Activated naive CD8-positive, alpha-beta T cell treated with anti-CD3 and anti-CD28 coated beads, Interleukin-2, amount 10 ng/mL, durations not matched to agents 7 days and 5 days (primary cell): ENCODE measurements around the gene ZNF267. TPM values are rescaled to one million over a fixed set of nuclear protein-coding genes. Genes with fewer than 3 reads are reported as not detected.
"Not testable (repeated sequence)": the region's sequence is repeated elsewhere in the genome, so short reads cannot be mapped to it uniquely, and the experiment has no call there.

Source experiments
- ATAC-seq: fragments of 150-1000 bp; cut with Tn5 transposase; one replicate; pipeline ENCODE4 v1.10.0; 2021; ENCODE audit warnings: low read depth, moderate library complexity
- POLR2A ChIA-PET: fragments of 350-600 bp; sonication (Branson Sonifier 250); formaldehyde crosslinking; loops from one replicate; lab custom pipeline; 2021; ENCODE audit warnings: antibody characterized with exemption; lab: Charles Lee
- DNase-seq: peaks from one replicate; pipeline ENCODE4 v3.0.0; 2021
- H3K27ac Mint-ChIP-seq: one replicate; pipeline ENCODE4 v1.8.0; 2022; ENCODE audit warnings: mild to moderate bottlenecking, mixed read lengths
- H3K27me3 Mint-ChIP-seq: one replicate; pipeline ENCODE4 v1.8.0; 2022; ENCODE audit warnings: mild to moderate bottlenecking, moderate library complexity, mixed read lengths
- H3K36me3 Mint-ChIP-seq: one replicate; pipeline ENCODE4 v1.8.0; 2021; ENCODE audit warnings: mild to moderate bottlenecking, mixed read lengths
- H3K4me1 Mint-ChIP-seq: one replicate; pipeline ENCODE4 v1.8.0; 2021; ENCODE audit warnings: mixed read lengths
- H3K4me3 Mint-ChIP-seq: one replicate; pipeline ENCODE4 v1.8.0; 2022; ENCODE audit warnings: mild to moderate bottlenecking, moderate library complexity, mixed read lengths
- H3K9me3 Mint-ChIP-seq: one replicate; pipeline ENCODE4 v1.8.0; 2021; ENCODE audit warnings: mixed read lengths
- total RNA-seq, 2 experiments: library from RNA; stranded (reverse); gene quantifications; one replicate each; pipeline ENCODE4 v1.2.3, GENCODE V29; 2021

The ZNF267 gene
- total RNA-seq, 2 experiments from 2014 or later = 60.9 to 62.6 TPM

DNA sequence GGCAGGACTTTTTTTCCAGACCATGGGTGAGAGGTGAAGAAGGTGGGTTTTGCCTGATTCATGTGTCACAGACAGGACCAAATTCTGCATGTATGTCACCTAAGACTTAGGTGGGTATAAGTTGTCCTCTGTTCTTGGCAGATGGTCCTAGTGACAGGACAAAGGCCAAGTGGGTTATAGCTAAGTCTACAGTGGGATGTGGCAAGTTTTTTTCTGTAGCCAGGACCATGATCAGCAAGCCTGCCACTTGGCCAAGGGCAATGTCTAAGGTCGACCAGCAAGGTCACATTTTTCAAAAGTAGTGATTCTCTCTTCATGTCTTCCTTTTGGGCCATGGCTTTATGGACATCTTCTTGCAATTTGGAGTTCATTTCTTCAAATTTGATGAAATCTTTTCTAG, 20.2 kb downstream of the ZNF267 start:
- POLR2A ChIA-PET = interaction anchor here (1.0 to 1.2 kb wide), 3 partner anchors 14 to 20 kb away, joined by 3 to 4 read pairs (median 3); partner anchors contain the start of gene ZNF267
- peaks cover 97% of the 10 kb centered on the region for H3K36me3 Mint-ChIP-seq
- H3K9me3 Mint-ChIP-seq = peaks cover 59% of the 10 kb centered on the region
- no peaks in the 10 kb centered on the region for H3K27me3 Mint-ChIP-seq
- peaks cover 16% of the 10 kb centered on the region for H3K4me1 Mint-ChIP-seq
- no peak for ATAC-seq
- no peak overlapping the region for H3K4me3 Mint-ChIP-seq
- no peak overlapping the region for H3K27ac Mint-ChIP-seq
- DNase-seq = no peak

DNA sequence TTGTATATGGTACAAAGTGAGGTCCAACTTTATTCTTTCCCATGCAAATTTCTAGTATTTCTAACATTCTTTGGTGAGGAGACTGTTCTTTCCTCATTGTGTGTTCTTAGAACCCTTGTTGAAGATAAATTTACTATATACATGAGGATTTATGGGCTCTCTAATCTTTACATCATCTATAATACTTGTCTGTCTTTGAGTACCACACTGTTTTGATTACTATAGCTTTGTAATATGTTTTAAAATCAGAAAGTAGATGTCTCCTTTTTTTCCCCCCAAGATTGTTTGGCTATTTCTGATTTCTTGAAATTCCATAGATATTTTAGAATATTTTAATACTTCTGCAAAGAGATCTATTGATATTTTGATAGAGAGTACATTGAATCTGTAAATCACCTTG, 23.7 kb downstream of the ZNF267 start:
- peaks cover 14% of the 10 kb centered on the region for H3K4me1 Mint-ChIP-seq
- H3K36me3 Mint-ChIP-seq = peaks cover 83% of the 10 kb centered on the region
- H3K27me3 Mint-ChIP-seq = no peaks in the 10 kb centered on the region
- H3K9me3 Mint-ChIP-seq = peaks cover 43% of the 10 kb centered on the region
- POLR2A ChIA-PET = no interaction called here
- H3K27ac Mint-ChIP-seq = no peak overlapping the region
- no peak for ATAC-seq
- H3K4me3 Mint-ChIP-seq = no peak overlapping the region
- no peak for DNase-seq

- Mint-ChIP-seq H3K27me3 (no peaks in the 10 kb centered on the region), H3K36me3 (peaks cover 83% of the 10 kb centered on the region), H3K9me3 (peaks cover 39% of the 10 kb centered on the region), H3K27ac (peak overlapping the region; percentile 47), H3K4me3 (no peak overlapping the region), H3K4me1 (peaks cover 11% of the 10 kb centered on the region)
- DNase-seq = no peak
- POLR2A ChIA-PET = interaction anchor here (1.1 kb wide), 1 partner anchor 10 kb away, joined by 3 read pairs; no protein-coding TSS in a partner anchor
- no peak for ATAC-seq
Observed at GRCh38 chr16:31899505-31899904, 25.9 kb downstream of the ZNF267 start.

DNA sequence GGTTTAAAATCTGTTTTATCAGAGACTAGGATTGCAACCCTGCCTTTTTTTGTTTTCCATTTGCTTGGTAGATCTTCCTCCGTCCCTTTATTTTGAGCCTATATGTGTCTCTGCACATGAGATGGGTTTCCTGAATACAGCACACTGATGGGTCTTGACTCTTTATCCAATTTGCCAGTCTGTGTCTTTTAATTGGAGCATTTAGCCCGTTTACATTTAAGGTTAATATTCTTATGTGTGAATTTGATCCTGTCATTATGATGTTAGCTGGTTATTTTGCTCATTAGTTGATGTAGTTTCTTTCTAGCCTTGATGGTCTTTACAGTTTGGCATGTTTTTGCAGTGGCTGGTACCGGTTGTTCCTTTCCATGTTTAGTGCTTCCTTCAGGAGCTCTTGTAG, 31.0 kb downstream of the ZNF267 start:
- ATAC-seq, H3K27ac Mint-ChIP-seq, H3K27me3 Mint-ChIP-seq, POLR2A ChIA-PET, DNase-seq, H3K4me3 Mint-ChIP-seq, H3K4me1 Mint-ChIP-seq: not testable (repeated sequence)
- peaks cover 78% of the 10 kb centered on the region for H3K36me3 Mint-ChIP-seq
- peaks cover 35% of the 10 kb centered on the region for H3K9me3 Mint-ChIP-seq

DNA sequence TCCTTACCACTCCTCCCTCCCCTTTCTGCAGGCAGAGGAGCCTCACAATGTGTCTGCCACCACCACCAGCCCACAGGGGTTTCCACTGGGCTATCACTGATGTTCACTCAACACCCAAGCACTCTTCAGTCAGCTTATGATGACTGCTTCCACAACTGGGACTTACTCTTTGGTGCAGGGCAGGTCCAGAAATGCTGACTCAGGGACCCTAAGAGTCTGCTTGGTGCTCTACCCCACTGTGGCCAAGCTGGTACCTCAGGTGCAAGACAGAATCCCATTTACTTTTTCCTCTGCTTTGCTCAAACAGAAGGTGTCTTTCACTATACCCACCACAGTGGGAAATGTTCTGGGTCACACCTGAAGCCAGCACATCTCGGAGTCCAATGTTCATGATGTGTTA, 40.1 kb downstream of the ZNF267 start:
- POLR2A ChIA-PET = no interaction called here
- peaks cover 56% of the 10 kb centered on the region for H3K9me3 Mint-ChIP-seq
- no peak for ATAC-seq
- H3K4me1 Mint-ChIP-seq = peaks cover 4% of the 10 kb centered on the region
- no peaks in the 10 kb centered on the region for H3K27me3 Mint-ChIP-seq
- no peak overlapping the region for H3K4me3 Mint-ChIP-seq
- H3K27ac Mint-ChIP-seq = no peak overlapping the region
- peaks cover 95% of the 10 kb centered on the region for H3K36me3 Mint-ChIP-seq
- no peak for DNase-seq

DNA sequence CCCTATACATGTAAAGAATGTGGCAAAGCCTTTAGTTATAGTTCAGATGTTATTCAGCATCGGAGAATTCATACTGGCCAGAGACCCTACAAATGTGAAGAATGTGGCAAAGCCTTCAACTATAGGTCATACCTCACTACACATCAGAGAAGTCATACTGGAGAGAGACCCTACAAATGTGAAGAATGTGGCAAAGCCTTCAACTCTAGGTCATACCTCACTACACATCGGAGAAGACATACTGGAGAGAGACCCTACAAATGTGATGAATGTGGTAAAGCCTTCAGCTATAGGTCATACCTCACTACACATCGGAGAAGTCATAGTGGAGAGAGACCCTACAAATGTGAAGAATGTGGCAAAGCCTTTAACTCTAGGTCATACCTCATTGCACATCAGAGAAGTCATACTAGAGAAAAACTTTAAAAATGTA, 42.5 kb downstream of the ZNF267 start:
- H3K27me3 Mint-ChIP-seq = no peaks in the 10 kb centered on the region
- peaks cover 3% of the 10 kb centered on the region for H3K4me1 Mint-ChIP-seq
- POLR2A ChIA-PET = no interaction called here
- peak overlapping the region; percentile 19 for H3K27ac Mint-ChIP-seq
- peaks cover 52% of the 10 kb centered on the region for H3K9me3 Mint-ChIP-seq
- DNase-seq (no peak), ATAC-seq (no peak)
- peaks cover 92% of the 10 kb centered on the region for H3K36me3 Mint-ChIP-seq
- no peak overlapping the region for H3K4me3 Mint-ChIP-seq

- peaks cover 79% of the 10 kb centered on the region for H3K36me3 Mint-ChIP-seq
- H3K4me3 Mint-ChIP-seq = no peak overlapping the region
- POLR2A ChIA-PET = no interaction called here
- peaks cover 44% of the 10 kb centered on the region for H3K9me3 Mint-ChIP-seq
- H3K27me3 Mint-ChIP-seq = no peaks in the 10 kb centered on the region
- H3K4me1 Mint-ChIP-seq = no peaks in the 10 kb centered on the region
- ATAC-seq (no peak), DNase-seq (no peak)
- no peak overlapping the region for H3K27ac Mint-ChIP-seq
Observed at GRCh38 chr16:31920373-31920772, 46.8 kb downstream of the ZNF267 start.

DNA sequence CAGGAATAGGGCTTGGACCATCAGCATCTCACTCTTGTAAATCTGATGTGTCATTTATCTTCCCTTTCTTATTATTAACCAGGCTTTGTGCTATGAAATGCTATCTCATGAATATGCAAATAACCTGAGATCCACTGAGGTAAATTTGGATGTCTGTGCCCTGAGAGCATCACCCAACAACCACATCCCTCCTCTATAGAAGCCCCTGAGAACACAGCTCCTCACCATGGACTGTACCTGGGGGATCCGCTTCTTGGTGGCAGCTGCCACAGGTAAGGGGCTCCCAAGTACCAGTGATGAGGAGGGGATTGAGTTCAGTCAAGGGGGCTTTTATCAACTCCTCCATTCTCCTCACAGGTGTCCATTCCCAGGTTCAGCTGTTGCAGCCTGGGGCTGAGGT, 78.2 kb downstream of the ZNF267 start:
- H3K4me1 Mint-ChIP-seq, H3K9me3 Mint-ChIP-seq, DNase-seq, H3K27ac Mint-ChIP-seq, H3K4me3 Mint-ChIP-seq, POLR2A ChIA-PET, H3K27me3 Mint-ChIP-seq, H3K36me3 Mint-ChIP-seq: not testable (repeated sequence)
- ATAC-seq = peak; percentile 42

GRCh38 chr16:31952206-31952605, 78.6 kb downstream of the ZNF267 start:
- H3K27ac Mint-ChIP-seq = peak overlapping the region; percentile 34
- POLR2A ChIA-PET, H3K27me3 Mint-ChIP-seq, H3K9me3 Mint-ChIP-seq, H3K4me1 Mint-ChIP-seq, H3K4me3 Mint-ChIP-seq, H3K36me3 Mint-ChIP-seq, DNase-seq: not testable (repeated sequence)
- peak; percentile 84 for ATAC-seq

- H3K27ac Mint-ChIP-seq, H3K4me3 Mint-ChIP-seq, H3K4me1 Mint-ChIP-seq, DNase-seq, ATAC-seq, H3K27me3 Mint-ChIP-seq, POLR2A ChIA-PET, H3K36me3 Mint-ChIP-seq, H3K9me3 Mint-ChIP-seq: not testable (repeated sequence)
Observed at GRCh38 chr16:31956221-31956620, 82.6 kb downstream of the ZNF267 start.

- H3K27ac Mint-ChIP-seq, H3K4me1 Mint-ChIP-seq, POLR2A ChIA-PET, H3K4me3 Mint-ChIP-seq, H3K27me3 Mint-ChIP-seq, DNase-seq, ATAC-seq, H3K9me3 Mint-ChIP-seq, H3K36me3 Mint-ChIP-seq: not testable (repeated sequence)
Observed at GRCh38 chr16:31960186-31960910, 86.7 kb downstream of the ZNF267 start.
